GM20000 (cell line): ENCODE results near the gene IFNGR1.

Experiments used
- DNase-seq: peaks from one replicate; pipeline ENCODE4 v3.0.0; 2012; ENCODE audit warnings: low spot score
- TF ChIP-seq, protein P1 (sequence below): IDR thresholded peaks from 2 replicates; pipeline ENCODE4 v1.5.1; 2012; ENCODE audit warnings: mild to moderate bottlenecking, control low read depth; ENCODE audit errors: extremely low read depth, missing control alignments

The IFNGR1 gene

GRCh38 chr6:137173501-137173900 lies 45.7 kb downstream of the IFNGR1 start, which contains the start of gene IL22RA2:
Gene IL22RA2, minus strand, starts transcription at chr6:137173644. Its CDS starts 11,895 bp downstream, at chr6:137161749.
- TF ChIP-seq, protein P1, sequence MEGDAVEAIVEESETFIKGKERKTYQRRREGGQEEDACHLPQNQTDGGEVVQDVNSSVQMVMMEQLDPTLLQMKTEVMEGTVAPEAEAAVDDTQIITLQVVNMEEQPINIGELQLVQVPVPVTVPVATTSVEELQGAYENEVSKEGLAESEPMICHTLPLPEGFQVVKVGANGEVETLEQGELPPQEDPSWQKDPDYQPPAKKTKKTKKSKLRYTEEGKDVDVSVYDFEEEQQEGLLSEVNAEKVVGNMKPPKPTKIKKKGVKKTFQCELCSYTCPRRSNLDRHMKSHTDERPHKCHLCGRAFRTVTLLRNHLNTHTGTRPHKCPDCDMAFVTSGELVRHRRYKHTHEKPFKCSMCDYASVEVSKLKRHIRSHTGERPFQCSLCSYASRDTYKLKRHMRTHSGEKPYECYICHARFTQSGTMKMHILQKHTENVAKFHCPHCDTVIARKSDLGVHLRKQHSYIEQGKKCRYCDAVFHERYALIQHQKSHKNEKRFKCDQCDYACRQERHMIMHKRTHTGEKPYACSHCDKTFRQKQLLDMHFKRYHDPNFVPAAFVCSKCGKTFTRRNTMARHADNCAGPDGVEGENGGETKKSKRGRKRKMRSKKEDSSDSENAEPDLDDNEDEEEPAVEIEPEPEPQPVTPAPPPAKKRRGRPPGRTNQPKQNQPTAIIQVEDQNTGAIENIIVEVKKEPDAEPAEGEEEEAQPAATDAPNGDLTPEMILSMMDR, result no peak

DNA sequence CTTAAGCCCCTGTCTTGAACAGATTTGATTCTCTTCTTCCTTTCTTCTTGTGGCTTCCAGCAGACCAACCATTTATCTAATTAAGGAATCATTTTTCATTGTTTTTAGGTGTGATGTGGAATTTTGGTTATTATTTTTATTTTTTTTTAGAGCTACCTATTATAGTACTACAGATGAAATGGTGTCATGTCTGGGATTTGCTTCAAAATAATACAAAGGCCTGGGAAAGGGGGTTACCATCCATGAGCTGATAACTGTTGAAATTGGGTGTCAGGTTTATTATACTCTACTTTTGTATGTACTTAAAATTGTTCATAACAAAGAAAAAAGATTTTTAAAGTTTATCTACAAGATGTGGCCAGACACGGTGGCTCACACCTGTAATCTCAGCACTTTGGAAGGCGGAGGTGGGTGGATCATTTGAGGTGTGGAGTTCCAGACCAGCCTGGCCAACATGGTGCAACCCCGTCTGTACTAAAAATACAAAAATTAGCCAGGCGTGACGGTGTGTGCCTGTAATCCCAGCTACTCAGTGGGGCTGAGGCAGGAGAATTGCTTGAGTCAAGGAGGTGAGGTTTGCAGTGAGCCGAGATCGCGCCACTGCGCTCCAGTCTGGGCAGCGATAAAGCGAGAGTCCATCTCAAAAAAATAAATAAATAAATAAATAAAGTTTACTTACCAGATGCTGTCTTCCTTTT lies 46.3 kb downstream of the IFNGR1 start:
- TF ChIP-seq, protein P1, result no peak

More at GRCh38 chr6:137173501-137173900, 45.7 kb downstream of the IFNGR1 start, which contains the start of gene IL22RA2:
- no peak for DNase-seq

GRCh38 chr6:137171824-137172733 lies 47.1 kb downstream of the IFNGR1 start:
- peak; percentile 47 for DNase-seq
- TF ChIP-seq, protein P1, result no peak

More for the DNA sequence above, 46.3 kb downstream of the IFNGR1 start:
- DNase-seq, result no peak

DNA sequence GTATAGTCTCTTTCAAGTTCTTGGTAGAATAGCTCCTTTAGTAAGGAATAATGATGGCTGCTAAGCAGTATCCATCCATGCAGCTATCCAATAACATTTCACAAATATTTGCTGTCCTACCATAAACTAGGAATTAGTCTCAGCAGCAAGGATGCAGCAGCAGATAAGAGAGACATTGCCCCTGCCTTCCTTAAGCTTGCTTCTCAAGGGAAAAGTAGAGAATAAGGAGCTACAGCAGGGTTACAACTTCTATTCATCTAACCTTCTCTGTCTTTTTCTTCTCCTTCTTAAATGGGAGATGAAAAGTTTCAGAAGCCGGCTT lies 48.2 kb downstream of the IFNGR1 start:
- TF ChIP-seq, protein P1, result no peak
- DNase-seq, result no peak

GRCh38 chr6:137170266-137171052 lies 48.7 kb downstream of the IFNGR1 start:
- DNase-seq, result no peak
- TF ChIP-seq, protein P1, result no peak

- DNase-seq, result no peak
These were observed 51.3 kb downstream of the IFNGR1 start for GRCh38 chr6:137167702-137168377.

More at GRCh38 chr6:137167702-137168377, 51.3 kb downstream of the IFNGR1 start:
- TF ChIP-seq, protein P1, result no peak
